SJCRH30 (cell line): ENCODE measurements around the gene ZNF83. TPM values are rescaled to one million over a fixed set of nuclear protein-coding genes. Genes with fewer than 3 reads are reported as not detected.

ENCODE experiments used
- DNase-seq, 2 experiments: peaks; one replicate each; pipeline ENCODE4 v3.0.0-alpha.2; 2015 to 2020
- H3K27ac ChIP-seq: fragments of 250-450 bp; sonication (Bioruptor Pico); 2 replicates; pipeline ENCODE4 v1.5.1; 2020; ENCODE audit warnings: mild to moderate bottlenecking, moderate library complexity
- H3K27me3 ChIP-seq: fragments of 250-450 bp; sonication (Bioruptor Pico); 2 replicates; pipeline ENCODE4 v1.5.1; 2020; ENCODE audit warnings: mild to moderate bottlenecking, moderate library complexity
- H3K36me3 ChIP-seq: fragments of 250-450 bp; sonication (Bioruptor Pico); 2 replicates; pipeline ENCODE4 v1.5.1; 2020; ENCODE audit warnings: mild to moderate bottlenecking, moderate library complexity
- H3K4me1 ChIP-seq: fragments of 250-450 bp; sonication (Bioruptor Pico); 2 replicates; pipeline ENCODE4 v1.5.1; 2020; ENCODE audit warnings: mild to moderate bottlenecking, moderate library complexity
- H3K4me3 ChIP-seq: fragments of 250-450 bp; sonication (Bioruptor Pico); 2 replicates; pipeline ENCODE4 v1.5.1; 2020; ENCODE audit warnings: mild to moderate bottlenecking, moderate library complexity
- H3K9me3 ChIP-seq: fragments of 250-450 bp; sonication (Bioruptor Pico); replicated peaks from 2 replicates; pipeline ENCODE4 v1.5.1; 2020; ENCODE audit warnings: mild to moderate bottlenecking, moderate library complexity
- total RNA-seq: library from RNA; depleted of rRNA; stranded (reverse); fragments of >200 nt; shearing (Covaris generic); gene quantifications from 2 replicates; pipeline ENCODE4 v1.2.3, GENCODE V29; 2014; rRNA removed

Gene ZNF83
- total RNA-seq, 1 experiment from 2014 or later: 47.0 TPM

- H3K36me3 ChIP-seq: peaks cover 21% of the 10 kb centered on the region
- no peak for DNase-seq
Observed at GRCh38 chr19:52567921-52568320, 70.2 kb downstream of the ZNF83 start.

DNA sequence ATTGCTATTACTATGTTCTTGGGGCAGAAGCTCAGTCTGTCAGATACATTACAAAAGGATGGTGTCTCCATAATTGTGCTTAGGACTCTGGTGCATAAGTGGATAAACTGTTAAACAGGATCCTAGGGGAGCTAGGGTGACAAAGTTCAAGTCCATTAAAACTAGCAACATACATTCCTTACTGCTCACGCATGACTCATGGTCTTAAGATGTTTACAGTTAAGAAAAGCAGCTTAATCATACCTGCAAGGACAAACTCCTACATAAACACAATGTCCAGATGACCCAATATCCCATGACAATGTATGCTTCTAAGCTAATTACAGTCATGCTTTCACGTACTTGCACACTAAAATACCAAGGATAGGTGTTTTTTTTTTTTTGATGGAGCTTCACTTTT lies 71.6 kb downstream of the ZNF83 start:
- H3K27me3 ChIP-seq: no peaks in the 10 kb centered on the region
- H3K4me3 ChIP-seq: no peak overlapping the region
- H3K9me3 ChIP-seq: peaks cover 4% of the 10 kb centered on the region
- no peaks in the 10 kb centered on the region for H3K4me1 ChIP-seq
- H3K36me3 ChIP-seq: peaks cover 14% of the 10 kb centered on the region; the same call in 1 of the 2 replicates
- DNase-seq: no peak
- H3K27ac ChIP-seq: no peak overlapping the region

More at GRCh38 chr19:52567921-52568320, 70.2 kb downstream of the ZNF83 start:
- Histone ChIP-seq H3K27me3 (no peaks in the 10 kb centered on the region), H3K9me3 (no peaks in the 10 kb centered on the region; the same call in 1 of the 2 replicates), H3K4me1 (no peaks in the 10 kb centered on the region), H3K27ac (no peak overlapping the region), H3K4me3 (no peak overlapping the region)

- Histone ChIP-seq H3K4me3 (no peak overlapping the region), H3K36me3 (peaks cover 14% of the 10 kb centered on the region; the same call in 1 of the 2 replicates), H3K9me3 (peaks cover 4% of the 10 kb centered on the region), H3K4me1 (no peaks in the 10 kb centered on the region), H3K27ac (no peak overlapping the region), H3K27me3 (no peaks in the 10 kb centered on the region)
- no peak for DNase-seq
Observed at GRCh38 chr19:52566121-52566520, 72.0 kb downstream of the ZNF83 start.

Other genes with a start within 250 kb of the ZNF83 start
- gene ZNF528, start 240.5 kb downstream of the ZNF83 start, total RNA-seq: 12.6 and 13.5 TPM in 2 replicates
- 0.04 TPM in 1 of 2 replicates, not detected in the other for gene ZNF534, start 209.2 kb downstream of the ZNF83 start, total RNA-seq
- gene ZNF578, start 184.8 kb downstream of the ZNF83 start, total RNA-seq: 1.7 and 2.8 TPM in 2 replicates
- gene ZNF808, start 110.7 kb downstream of the ZNF83 start, total RNA-seq: 12.2 and 16.2 TPM in 2 replicates
- gene ZNF701, start 68.1 kb downstream of the ZNF83 start, total RNA-seq: 13.7 and 14.8 TPM in 2 replicates
- gene ZNF611, start 96.7 kb upstream of the ZNF83 start, total RNA-seq: 9.6 and 12.3 TPM in 2 replicates
- 2.5 and 3.3 TPM in 2 replicates for gene ZNF600, start 148.4 kb upstream of the ZNF83 start, total RNA-seq
- 23.7 and 27.9 TPM in 2 replicates for gene ZNF28, start 183.3 kb upstream of the ZNF83 start, total RNA-seq
- gene ZNF468, start 219.3 kb upstream of the ZNF83 start, total RNA-seq: 25.4 and 29.8 TPM in 2 replicates